Liver (tissue), 9 donors: ENCODE measurements around the gene MYOM1. TPM values are rescaled to one million over a fixed set of nuclear protein-coding genes. Genes with fewer than 3 reads are reported as not detected.

Experiments
- DNase-seq: peaks from one replicate; pipeline ENCODE4 v3.0.0-alpha.2; 2017; ENCODE audit warnings: low spot score
- H3K27ac ChIP-seq, 2 donors: one replicate each; pipeline ENCODE4 v1.7.0; 2013; ENCODE audit warnings: inconsistent platforms in 2 of 2, low read length in 2 of 2, control low read depth in 1 of 2, low read depth in 1 of 2, mild to moderate bottlenecking in 1 of 2
- H3K27me3 ChIP-seq, 4 donors: one replicate each; pipeline versions ENCODE4 v1.6.1 to v1.7.0; 2013; ENCODE audit warnings: low read length in 3 of 4, inconsistent platforms in 1 of 4, mild to moderate bottlenecking in 1 of 4, moderate library complexity in 1 of 4; ENCODE audit not compliant: control insufficient read depth in 4 of 4, insufficient read depth in 4 of 4
- H3K36me3 ChIP-seq, 4 donors: one replicate each; pipeline versions ENCODE4 v1.6.1 to v1.7.0; 2013; ENCODE audit warnings: low read length in 3 of 4, mild to moderate bottlenecking in 3 of 4, low read depth in 1 of 4, moderate library complexity in 1 of 4; ENCODE audit not compliant: control insufficient read depth in 4 of 4, insufficient read depth in 3 of 4
- H3K4me1 ChIP-seq, 4 donors: one replicate each; pipeline versions ENCODE4 v1.6.1 to v1.7.0; 2013; ENCODE audit warnings: low read length in 3 of 4, mild to moderate bottlenecking in 3 of 4, moderate library complexity in 1 of 4; ENCODE audit not compliant: control insufficient read depth in 4 of 4, insufficient read depth in 4 of 4
- H3K4me3 ChIP-seq, 3 donors: one replicate each; pipeline versions ENCODE4 v1.6.1 to v1.7.0; 2013; ENCODE audit warnings: low read length in 3 of 3, control low read depth in 1 of 3, low read depth in 1 of 3, mild to moderate bottlenecking in 1 of 3
- H3K9ac ChIP-seq, 2 donors: one replicate each; pipeline ENCODE4 v1.7.0; 2013; ENCODE audit warnings: low read length in 2 of 2, mild to moderate bottlenecking in 2 of 2, moderate library complexity in 2 of 2, control low read depth in 1 of 2, low read depth in 1 of 2
- H3K9me3 ChIP-seq, 4 donors: one replicate each; pipeline versions ENCODE4 v1.6.1 to v1.7.0; 2013; ENCODE audit warnings: low read length in 3 of 4; ENCODE audit not compliant: control insufficient read depth in 4 of 4
- ATF3 ChIP-seq: IDR thresholded peaks from 2 replicates; pipeline ENCODE4 v1.6.1; 2016; ENCODE audit warnings: antibody characterized with exemption
- FOXA2 ChIP-seq: IDR thresholded peaks from 2 replicates; pipeline ENCODE4 v1.6.1; 2016; ENCODE audit warnings: antibody characterized with exemption
- GABPA ChIP-seq, 2 donors: IDR thresholded peaks in 1 of 2; conservative IDR thresholded peaks in 1 of 2; 2 replicates each; pipeline ENCODE4 v1.6.1; 2016; ENCODE audit warnings: antibody characterized with exemption in 2 of 2, mild to moderate bottlenecking in 1 of 2, moderate library complexity in 1 of 2
- HNF4A ChIP-seq, 2 donors: conservative IDR thresholded peaks; 2 replicates each; pipeline ENCODE4 v1.6.1; 2016; ENCODE audit warnings: antibody characterized with exemption in 2 of 2, mild to moderate bottlenecking in 2 of 2
- HNF4G ChIP-seq: IDR thresholded peaks from 2 replicates; pipeline ENCODE4 v1.6.1; 2016; ENCODE audit warnings: antibody characterized with exemption
- JUND ChIP-seq, 2 donors: IDR thresholded peaks; 2 replicates each; pipeline ENCODE4 v1.6.1; 2016; ENCODE audit warnings: antibody characterized with exemption in 2 of 2
- MAX ChIP-seq: IDR thresholded peaks from 2 replicates; pipeline ENCODE4 v1.6.1; 2016; ENCODE audit warnings: antibody characterized with exemption
- RAD21 ChIP-seq, 2 donors: IDR thresholded peaks; 2 replicates each; pipeline ENCODE4 v1.6.1; 2016; ENCODE audit warnings: antibody characterized with exemption in 2 of 2, mild to moderate bottlenecking in 2 of 2
- REST ChIP-seq: IDR thresholded peaks from 2 replicates; pipeline ENCODE4 v1.6.1; 2016; ENCODE audit warnings: antibody characterized with exemption, mild to moderate bottlenecking
- RXRA ChIP-seq, 2 donors: IDR thresholded peaks; 2 replicates each; pipeline ENCODE4 v1.6.1; 2017 to 2018; ENCODE audit warnings: antibody characterized with exemption in 2 of 2, mild to moderate bottlenecking in 1 of 2
- SP1 ChIP-seq: IDR thresholded peaks from 2 replicates; pipeline ENCODE4 v1.6.1; 2018; ENCODE audit warnings: antibody characterized with exemption, mild to moderate bottlenecking
- ZBTB33 ChIP-seq: IDR thresholded peaks from 2 replicates; pipeline ENCODE4 v1.6.1; 2016; ENCODE audit warnings: antibody characterized with exemption
- WGBS: extraction: QIAGEN DNeasy Blood & Tissue Kit; methylation state at CpG from one replicate; pipeline ENCODE4 v1.1.7; 2013; 5-methylcytosine and 5-hydroxymethylcytosine counted together
- polyA plus RNA-seq, 2 donors: library from polyadenylated mRNA; stranded (reverse) in 1 of 2; unstranded in 1 of 2; fragments of 200-250 nt in 1 of 2; fragments of >200 nt in 1 of 2; fragmentation: Nextera tagmentation in 1 of 2; extraction: Ambion mirVana in 1 of 2; gene quantifications; one replicate each; pipeline versions ENCODE4 v1.2.1 to v1.2.3, GENCODE V29; 2013 to 2015
- total RNA-seq, 2 donors: library from RNA; depleted of rRNA; stranded (reverse); fragments of >200 nt; gene quantifications; one replicate each; pipeline ENCODE4 v1.2.3, GENCODE V29; 2014
- donor health status: healthy.
- donor health status: healthy.
- donor health status: healthy.
- donor health status: healthy.
- donor health status: healthy.

MYOM1 gene
- total and polyA plus RNA-seq, 4 donors: 10.1 to 48.4 (median 21.3) TPM

GRCh38 chr18:3056311-3056710 is 163.5 kb downstream of the MYOM1 start:
- peaks cover 4 to 17% (median 8%) of the 10 kb centered on the region in 4 donors for H3K4me1 ChIP-seq
- 93% methylated on average over 9 of the region's 9 CpGs for WGBS
- TF ChIP-seq REST (no peak), FOXA2 (no peak), RXRA (IDR thresholded peaks at IDR 0.05) (no peak), HNF4A (conservative IDR thresholded peaks at IDR 0.05) (no peak), SP1 (no peak), GABPA (IDR thresholded peaks at IDR 0.05 in 1 of 2, conservative IDR thresholded peaks at IDR 0.05 in 1 of 2) (no peak), ATF3 (no peak), ZBTB33 (no peak), HNF4G (no peak)

GRCh38 chr18:3055816-3056215 is 164.0 kb downstream of the MYOM1 start:
- Histone ChIP-seq H3K27me3 (no peaks in the 10 kb centered on the region), H3K9ac (no peak overlapping the region), H3K27ac (no peak overlapping the region), H3K36me3 (no peaks in the 10 kb centered on the region), H3K4me3 (no peak overlapping the region), H3K4me1 (peaks cover 1 to 17% (median 6%) of the 10 kb centered on the region in 4 donors), H3K9me3 (no peaks in the 10 kb centered on the region)
- DNase-seq: no peak
- no peak for TF ChIP-seq GABPA (IDR thresholded peaks at IDR 0.05 in 1 of 2, conservative IDR thresholded peaks at IDR 0.05 in 1 of 2)
- TF ChIP-seq RXRA (IDR thresholded peaks at IDR 0.05): no peak
- TF ChIP-seq HNF4G: no peak
- no peak for TF ChIP-seq JUND (IDR thresholded peaks at IDR 0.05)
- TF ChIP-seq HNF4A (conservative IDR thresholded peaks at IDR 0.05): no peak
- no peak for TF ChIP-seq RAD21 (IDR thresholded peaks at IDR 0.05)
- TF ChIP-seq MAX: no peak
- 90% methylated on average over 4 of the region's 4 CpGs for WGBS

More at GRCh38 chr18:3056311-3056710, 163.5 kb downstream of the MYOM1 start:
- Histone ChIP-seq H3K27ac (no peak overlapping the region), H3K4me3 (no peak overlapping the region), H3K36me3 (no peaks in the 10 kb centered on the region), H3K9ac (no peak overlapping the region), H3K9me3 (no peaks in the 10 kb centered on the region), H3K27me3 (no peaks in the 10 kb centered on the region)
- no peak for DNase-seq
